ENCODE data around the gene CNMD.

The CNMD gene

GRCh38 chr13:52767949-52768516, 28.4 kb upstream of the CNMD start:
- Mint-ChIP-seq H3K27ac (no peak overlapping the region), H3K9me3 (no peaks in the 10 kb centered on the region), H3K4me3 (no peak overlapping the region), H3K27me3 (peaks cover 16 to 29% of the 10 kb centered on the region in 2 donors), H3K36me3 (ENCODE audit: insufficient read depth) (no peaks in the 10 kb centered on the region), H3K4me1 (ENCODE audit: low read depth in 2 of 2) (no peaks in the 10 kb centered on the region)
- no peak for ATAC-seq (replicated peaks)
- no peak for DNase-seq

GRCh38 chr13:52765611-52766390, 26.2 kb upstream of the CNMD start:
- H3K4me1 Mint-ChIP-seq (ENCODE audit: low read depth in 2 of 2) = no peaks in the 10 kb centered on the region
- H3K27me3 Mint-ChIP-seq = peaks cover 15 to 23% of the 10 kb centered on the region in 2 donors
- no peak for DNase-seq
- H3K4me3 Mint-ChIP-seq = no peak overlapping the region
- ATAC-seq (replicated peaks) = no peak
- peaks cover 0 to 1% of the 10 kb centered on the region in 2 donors for H3K9me3 Mint-ChIP-seq
- no peak overlapping the region for H3K27ac Mint-ChIP-seq
- H3K36me3 Mint-ChIP-seq (ENCODE audit: insufficient read depth) = no peaks in the 10 kb centered on the region

GRCh38 chr13:52760077-52760476, 20.5 kb upstream of the CNMD start:
- Mint-ChIP-seq H3K27me3 (peaks cover 12 to 37% of the 10 kb centered on the region in 2 donors), H3K27ac (no peak overlapping the region), H3K9me3 (peaks cover 0 to 1% of the 10 kb centered on the region in 2 donors), H3K4me1 (ENCODE audit: low read depth in 2 of 2) (no peaks in the 10 kb centered on the region), H3K36me3 (ENCODE audit: insufficient read depth) (no peaks in the 10 kb centered on the region), H3K4me3 (no peak overlapping the region)
- ATAC-seq (replicated peaks) = no peak
- DNase-seq = no peak

GRCh38 chr13:52758114-52758513, 18.5 kb upstream of the CNMD start:
- H3K4me1 Mint-ChIP-seq (ENCODE audit: low read depth in 2 of 2) = no peaks in the 10 kb centered on the region
- no peak for ATAC-seq (replicated peaks)
- peaks cover 0 to 1% of the 10 kb centered on the region in 2 donors for H3K9me3 Mint-ChIP-seq
- no peak overlapping the region for H3K4me3 Mint-ChIP-seq
- DNase-seq = no peak
- no peaks in the 10 kb centered on the region for H3K36me3 Mint-ChIP-seq (ENCODE audit: insufficient read depth)
- peak overlapping the region in 1 of 2 donors; percentile 71 for H3K27ac Mint-ChIP-seq
- H3K27me3 Mint-ChIP-seq = peaks cover 12 to 45% of the 10 kb centered on the region in 2 donors

- no peaks in the 10 kb centered on the region for H3K9me3 Mint-ChIP-seq
- no peak overlapping the region for H3K4me3 Mint-ChIP-seq
- DNase-seq = no peak
- no peaks in the 10 kb centered on the region for H3K4me1 Mint-ChIP-seq (ENCODE audit: low read depth in 2 of 2)
- no peak overlapping the region for H3K27ac Mint-ChIP-seq
- ATAC-seq (replicated peaks) = no peak
- H3K27me3 Mint-ChIP-seq = peaks cover 22 to 44% of the 10 kb centered on the region in 2 donors
- H3K36me3 Mint-ChIP-seq (ENCODE audit: insufficient read depth) = peaks cover 3% of the 10 kb centered on the region
Measured at GRCh38 chr13:52751196-52751595, 11.6 kb upstream of the CNMD start.

GRCh38 chr13:52750713-52751112, 11.1 kb upstream of the CNMD start:
- DNase-seq (no peak), ATAC-seq (replicated peaks) (no peak)
- H3K4me3 Mint-ChIP-seq = no peak overlapping the region
- no peaks in the 10 kb centered on the region for H3K4me1 Mint-ChIP-seq (ENCODE audit: low read depth in 2 of 2)
- H3K27me3 Mint-ChIP-seq = peaks cover 23 to 49% of the 10 kb centered on the region in 2 donors
- peaks cover 3% of the 10 kb centered on the region for H3K36me3 Mint-ChIP-seq (ENCODE audit: insufficient read depth)
- H3K9me3 Mint-ChIP-seq = no peaks in the 10 kb centered on the region
- H3K27ac Mint-ChIP-seq = no peak overlapping the region

GRCh38 chr13:52749419-52749818, 9.8 kb upstream of the CNMD start:
- Mint-ChIP-seq H3K9me3 (no peaks in the 10 kb centered on the region), H3K4me3 (no peak overlapping the region), H3K27ac (no peak overlapping the region), H3K27me3 (peaks cover 30 to 62% of the 10 kb centered on the region in 2 donors), H3K36me3 (ENCODE audit: insufficient read depth) (peaks cover 3% of the 10 kb centered on the region), H3K4me1 (ENCODE audit: low read depth in 2 of 2) (no peaks in the 10 kb centered on the region)
- ATAC-seq (replicated peaks) (no peak), DNase-seq (no peak)

- Mint-ChIP-seq H3K4me1 (ENCODE audit: low read depth in 2 of 2) (no peaks in the 10 kb centered on the region), H3K36me3 (ENCODE audit: insufficient read depth) (no peaks in the 10 kb centered on the region), H3K9me3 (no peaks in the 10 kb centered on the region)
Measured at GRCh38 chr13:52746141-52746540, 6.5 kb upstream of the CNMD start.

GRCh38 chr13:52744842-52745375, 5.3 kb upstream of the CNMD start:
- Mint-ChIP-seq H3K27me3 (peaks cover 55 to 77% of the 10 kb centered on the region in 2 donors), H3K4me3 (no peak overlapping the region), H3K4me1 (ENCODE audit: low read depth in 2 of 2) (peaks cover 0 to under 1% of the 10 kb centered on the region in 2 donors), H3K36me3 (ENCODE audit: insufficient read depth) (no peaks in the 10 kb centered on the region), H3K27ac (no peak overlapping the region), H3K9me3 (no peaks in the 10 kb centered on the region)
- DNase-seq (no peak), ATAC-seq (replicated peaks) (no peak)

More at GRCh38 chr13:52746141-52746540, 6.5 kb upstream of the CNMD start:
- peaks cover 42 to 77% of the 10 kb centered on the region in 2 donors for H3K27me3 Mint-ChIP-seq
- no peak overlapping the region for H3K4me3 Mint-ChIP-seq
- H3K27ac Mint-ChIP-seq = no peak overlapping the region
- ATAC-seq (replicated peaks) (no peak), DNase-seq (no peak)

- DNase-seq = no peak
- Mint-ChIP-seq H3K4me1 (ENCODE audit: low read depth in 2 of 2) (peaks cover 2 to 3% of the 10 kb centered on the region in 2 donors), H3K27ac (no peak overlapping the region), H3K4me3 (no peak overlapping the region), H3K27me3 (peaks cover 56 to 82% of the 10 kb centered on the region in 2 donors), H3K9me3 (no peaks in the 10 kb centered on the region), H3K36me3 (ENCODE audit: insufficient read depth) (no peaks in the 10 kb centered on the region)
- ATAC-seq (replicated peaks) = no peak
Measured at GRCh38 chr13:52743988-52744387, 4.4 kb upstream of the CNMD start.

- no peaks in the 10 kb centered on the region for H3K36me3 Mint-ChIP-seq (ENCODE audit: insufficient read depth)
- DNase-seq = no peak
- H3K9me3 Mint-ChIP-seq = no peaks in the 10 kb centered on the region
- no peak for ATAC-seq (replicated peaks)
- H3K27ac Mint-ChIP-seq = no peak overlapping the region
- peaks cover 2 to 3% of the 10 kb centered on the region in 2 donors for H3K4me1 Mint-ChIP-seq (ENCODE audit: low read depth in 2 of 2)
- no peak overlapping the region for H3K4me3 Mint-ChIP-seq
- peaks cover 55 to 79% of the 10 kb centered on the region in 2 donors for H3K27me3 Mint-ChIP-seq
Measured at GRCh38 chr13:52743569-52743968, 3.9 kb upstream of the CNMD start.

GRCh38 chr13:52738719-52739467, 727 bp downstream of the CNMD start:
- Mint-ChIP-seq H3K4me1 (ENCODE audit: low read depth in 2 of 2) (peaks cover 2 to 3% of the 10 kb centered on the region in 2 donors), H3K4me3 (peak overlapping the region in 1 of 2 donors; percentile 51), H3K36me3 (ENCODE audit: insufficient read depth) (no peaks in the 10 kb centered on the region), H3K9me3 (no peaks in the 10 kb centered on the region), H3K27me3 (peaks cover 57 to 58% of the 10 kb centered on the region in 2 donors), H3K27ac (no peak overlapping the region)
- DNase-seq = no peak
- ATAC-seq (replicated peaks) = no peak

- DNase-seq (no peak), ATAC-seq (replicated peaks) (no peak)
- Mint-ChIP-seq H3K27me3 (peaks cover 54 to 57% of the 10 kb centered on the region in 2 donors), H3K27ac (no peak overlapping the region), H3K4me3 (peak overlapping the region in 1 of 2 donors; percentile 20), H3K9me3 (no peaks in the 10 kb centered on the region), H3K4me1 (ENCODE audit: low read depth in 2 of 2) (peaks cover 2 to 3% of the 10 kb centered on the region in 2 donors), H3K36me3 (ENCODE audit: insufficient read depth) (no peaks in the 10 kb centered on the region)
Measured at GRCh38 chr13:52737965-52738364, 1.7 kb downstream of the CNMD start.

Measured in effector memory CD8-positive, alpha-beta T cell (primary cell).